PFSK-1 (cell line): ENCODE results near the gene EXOC4.

ENCODE experiments used
- FOXP2 ChIP-seq: optimal IDR thresholded peaks from 2 replicates; pipeline ENCODE3; 2011; ENCODE audit warnings: borderline replicate concordance, control low read depth, inconsistent platforms; ENCODE audit not compliant: insufficient read depth; ENCODE audit errors: extremely low read length, extremely low read depth
- POLR2AphosphoS5 ChIP-seq: IDR thresholded peaks from 2 replicates; pipeline ENCODE4 v1.6.1; 2012; ENCODE audit warnings: low read depth, mild to moderate bottlenecking, control low read depth, low read length, moderate library complexity
- REST ChIP-seq, 2 experiments: IDR thresholded peaks; 2 replicates each; pipeline versions ENCODE4 v1.6.1 to v1.8.0; 2011 to 2012; ENCODE audit warnings: low read depth in 2 of 2, low read length in 2 of 2, control low read depth in 1 of 2, inconsistent platforms in 1 of 2, mild to moderate bottlenecking in 1 of 2, moderate library complexity in 1 of 2; ENCODE audit not compliant: insufficient read depth in 1 of 2
- SIN3A ChIP-seq: IDR thresholded peaks from 2 replicates; pipeline ENCODE4 v1.6.1; 2012; ENCODE audit warnings: mild to moderate bottlenecking, low read length, moderate library complexity, borderline replicate concordance; ENCODE audit not compliant: insufficient read depth
- TAF1 ChIP-seq: IDR thresholded peaks from 2 replicates; pipeline ENCODE4 v1.6.1; 2012; ENCODE audit warnings: low read length, control low read depth, borderline replicate concordance; ENCODE audit not compliant: insufficient read depth

The EXOC4 gene

GRCh38 chr7:133619491-133619890 lies 366.6 kb downstream of the EXOC4 start:
- TF ChIP-seq REST (IDR thresholded peaks at IDR 0.05; ENCODE audit: insufficient read depth in 1 of 2, low read depth in 2 of 2, low read length in 2 of 2), result no peak
- TF ChIP-seq POLR2AphosphoS5, result no peak
- TF ChIP-seq SIN3A, result no peak
- no peak for TF ChIP-seq FOXP2
- no peak for TF ChIP-seq TAF1

GRCh38 chr7:133623721-133624120 lies 370.8 kb downstream of the EXOC4 start:
- TF ChIP-seq REST (IDR thresholded peaks at IDR 0.05; ENCODE audit: insufficient read depth in 1 of 2, low read depth in 2 of 2, low read length in 2 of 2), result no peak
- TF ChIP-seq FOXP2, result no peak
- TF ChIP-seq SIN3A, result no peak
- no peak for TF ChIP-seq TAF1
- TF ChIP-seq POLR2AphosphoS5, result no peak

GRCh38 chr7:133625046-133625445 lies 372.2 kb downstream of the EXOC4 start:
- no peak for TF ChIP-seq REST (IDR thresholded peaks at IDR 0.05; ENCODE audit: insufficient read depth in 1 of 2, low read depth in 2 of 2, low read length in 2 of 2)
- TF ChIP-seq SIN3A, result no peak

GRCh38 chr7:133629701-133630100 lies 376.8 kb downstream of the EXOC4 start:
- TF ChIP-seq SIN3A (no peak), TAF1 (no peak; the same call in 1 of the 2 replicates), REST (IDR thresholded peaks at IDR 0.05; ENCODE audit: insufficient read depth in 1 of 2, low read depth in 2 of 2, low read length in 2 of 2) (no peak), FOXP2 (no peak), POLR2AphosphoS5 (no peak)

- TF ChIP-seq POLR2AphosphoS5, result no peak
- no peak for TF ChIP-seq SIN3A
- no peak for TF ChIP-seq REST (IDR thresholded peaks at IDR 0.05; ENCODE audit: insufficient read depth in 1 of 2, low read depth in 2 of 2, low read length in 2 of 2)
- no peak for TF ChIP-seq TAF1
Measured at GRCh38 chr7:133633055-133633454, 380.2 kb downstream of the EXOC4 start.
